ENCODE data around the gene DCTN5. TPM values are rescaled to one million over a fixed set of nuclear protein-coding genes. Genes with fewer than 3 reads are reported as not detected.

DCTN5 gene
- total and polyA plus RNA-seq, 2 of the 13 experiments (the other 11 are each of a cell fraction or from before 2014, with no cell fraction given) = 105 to 207 TPM

DNA sequence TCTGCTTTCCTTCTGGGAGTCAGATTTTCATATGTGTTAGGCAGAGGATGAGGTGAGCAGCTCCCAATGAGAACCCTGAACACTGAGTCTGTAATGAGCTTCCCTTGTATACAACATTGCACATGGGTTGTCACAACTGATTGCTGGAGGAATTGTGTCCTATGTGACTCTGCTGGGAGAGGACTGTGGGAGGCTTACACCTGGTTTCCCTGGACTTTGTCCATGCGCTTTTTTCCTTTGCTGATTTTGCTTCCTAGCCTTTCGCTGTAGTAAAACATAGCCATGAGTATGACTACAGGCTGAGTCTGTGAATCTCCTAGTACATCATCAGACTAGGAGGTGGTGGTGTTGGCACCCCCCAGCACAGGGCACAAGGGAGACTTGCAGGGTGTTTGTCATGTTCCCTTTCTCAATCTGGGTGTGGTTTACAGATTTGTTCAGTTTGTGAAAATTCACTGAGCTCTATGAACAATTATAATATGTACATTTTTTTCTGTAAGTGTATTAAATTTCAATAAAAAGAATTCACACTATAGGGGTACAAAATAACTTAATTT lies 35.7 kb downstream of the DCTN5 start:
- Histone ChIP-seq H3K4me3 (replicated peaks in 1 of 3; ENCODE audit: insufficient read depth in 1 of 3, low read depth in 2 of 3, low read length in 3 of 3) (no peak overlapping the region), H3K36me3 (replicated peaks in 1 of 2; ENCODE audit: control insufficient read depth in 1 of 2, insufficient read depth in 2 of 2, low read length in 2 of 2) (peaks cover 18 to 26% of the 10 kb centered on the region in 2 experiments), H3K79me2 (ENCODE audit: insufficient read depth, low read length) (peaks cover 33% of the 10 kb centered on the region), H4K20me1 (ENCODE audit: insufficient read depth, low read length) (peaks cover 6% of the 10 kb centered on the region; the same call in 1 of the 2 replicates), H3K9me3 (ENCODE audit: low read length) (no peaks in the 10 kb centered on the region), H3K4me1 (ENCODE audit: insufficient read depth, low read length) (peaks cover 68% of the 10 kb centered on the region), H3K4me2 (ENCODE audit: low read depth, low read length) (no peak overlapping the region), H3K27ac (ENCODE audit: extremely low read length, insufficient read depth, low read length) (peak overlapping the region; percentile 22), H2AFZ (ENCODE audit: low read length) (no peak overlapping the region), H3K27me3 (ENCODE audit: control insufficient read depth in 1 of 2, insufficient read depth in 2 of 2, low read length in 2 of 2) (no peaks in the 10 kb centered on the region; a peak in 1 of 5 replicates), H3K9ac (ENCODE audit: insufficient read depth, low read depth, low read length) (no peak overlapping the region)
- CTCF ChIA-PET (ENCODE audit: low intra/inter-chr PET ratio, low total read pairs) = interaction anchor here (1.1 kb wide), 1 partner anchor 51 kb away, joined by 3 read pairs; no protein-coding TSS in a partner anchor
- no peak for ATAC-seq
- no peak for FAIRE-seq
- in situ Hi-C loops (cut with HindIII; ENCODE audit: extremely low pct_ligation_motif_present, low pct_unique_long_range_greater_than_20kb) (no loop called here), intact Hi-C loops (cut with micrococcal nuclease; ENCODE audit: unreplicated experiment) (no loop called here)
- BruUV-seq (replicated peaks) = no TSS peak
- POLR2A ChIA-PET = interaction anchor here (0.6 to 3.7 kb wide), 2 partner anchors 36 to 169 kb away, joined by 5 to 20 read pairs; partner anchors contain the start of genes DCTN5 and PALB2
- WGBS (ENCODE audit: low lambda C conversion rate) = 71% methylated on average over 2 of the region's 2 CpGs
- DNase-seq (ENCODE audit: low spot score) = no peak
- TF ChIP-seq, protein P1, sequence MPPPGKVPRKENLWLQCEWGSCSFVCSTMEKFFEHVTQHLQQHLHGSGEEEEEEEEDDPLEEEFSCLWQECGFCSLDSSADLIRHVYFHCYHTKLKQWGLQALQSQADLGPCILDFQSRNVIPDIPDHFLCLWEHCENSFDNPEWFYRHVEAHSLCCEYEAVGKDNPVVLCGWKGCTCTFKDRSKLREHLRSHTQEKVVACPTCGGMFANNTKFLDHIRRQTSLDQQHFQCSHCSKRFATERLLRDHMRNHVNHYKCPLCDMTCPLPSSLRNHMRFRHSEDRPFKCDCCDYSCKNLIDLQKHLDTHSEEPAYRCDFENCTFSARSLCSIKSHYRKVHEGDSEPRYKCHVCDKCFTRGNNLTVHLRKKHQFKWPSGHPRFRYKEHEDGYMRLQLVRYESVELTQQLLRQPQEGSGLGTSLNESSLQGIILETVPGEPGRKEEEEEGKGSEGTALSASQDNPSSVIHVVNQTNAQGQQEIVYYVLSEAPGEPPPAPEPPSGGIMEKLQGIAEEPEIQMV (CRISPR knock-in tag; IDR thresholded peaks at IDR 0.05; ENCODE audit: low read depth) = no peak
- TF ChIP-seq ZKSCAN1 (IDR thresholded peaks at IDR 0.05; ENCODE audit: low read length) = no peak
- TF ChIP-seq SAFB2 (CRISPR knock-in tag; IDR thresholded peaks at IDR 0.05; ENCODE audit: borderline replicate concordance, low read depth) = no peak
- no peak for TF ChIP-seq ONECUT2 (CRISPR knock-in tag; IDR thresholded peaks at IDR 0.05)
- TF ChIP-seq, protein P2, sequence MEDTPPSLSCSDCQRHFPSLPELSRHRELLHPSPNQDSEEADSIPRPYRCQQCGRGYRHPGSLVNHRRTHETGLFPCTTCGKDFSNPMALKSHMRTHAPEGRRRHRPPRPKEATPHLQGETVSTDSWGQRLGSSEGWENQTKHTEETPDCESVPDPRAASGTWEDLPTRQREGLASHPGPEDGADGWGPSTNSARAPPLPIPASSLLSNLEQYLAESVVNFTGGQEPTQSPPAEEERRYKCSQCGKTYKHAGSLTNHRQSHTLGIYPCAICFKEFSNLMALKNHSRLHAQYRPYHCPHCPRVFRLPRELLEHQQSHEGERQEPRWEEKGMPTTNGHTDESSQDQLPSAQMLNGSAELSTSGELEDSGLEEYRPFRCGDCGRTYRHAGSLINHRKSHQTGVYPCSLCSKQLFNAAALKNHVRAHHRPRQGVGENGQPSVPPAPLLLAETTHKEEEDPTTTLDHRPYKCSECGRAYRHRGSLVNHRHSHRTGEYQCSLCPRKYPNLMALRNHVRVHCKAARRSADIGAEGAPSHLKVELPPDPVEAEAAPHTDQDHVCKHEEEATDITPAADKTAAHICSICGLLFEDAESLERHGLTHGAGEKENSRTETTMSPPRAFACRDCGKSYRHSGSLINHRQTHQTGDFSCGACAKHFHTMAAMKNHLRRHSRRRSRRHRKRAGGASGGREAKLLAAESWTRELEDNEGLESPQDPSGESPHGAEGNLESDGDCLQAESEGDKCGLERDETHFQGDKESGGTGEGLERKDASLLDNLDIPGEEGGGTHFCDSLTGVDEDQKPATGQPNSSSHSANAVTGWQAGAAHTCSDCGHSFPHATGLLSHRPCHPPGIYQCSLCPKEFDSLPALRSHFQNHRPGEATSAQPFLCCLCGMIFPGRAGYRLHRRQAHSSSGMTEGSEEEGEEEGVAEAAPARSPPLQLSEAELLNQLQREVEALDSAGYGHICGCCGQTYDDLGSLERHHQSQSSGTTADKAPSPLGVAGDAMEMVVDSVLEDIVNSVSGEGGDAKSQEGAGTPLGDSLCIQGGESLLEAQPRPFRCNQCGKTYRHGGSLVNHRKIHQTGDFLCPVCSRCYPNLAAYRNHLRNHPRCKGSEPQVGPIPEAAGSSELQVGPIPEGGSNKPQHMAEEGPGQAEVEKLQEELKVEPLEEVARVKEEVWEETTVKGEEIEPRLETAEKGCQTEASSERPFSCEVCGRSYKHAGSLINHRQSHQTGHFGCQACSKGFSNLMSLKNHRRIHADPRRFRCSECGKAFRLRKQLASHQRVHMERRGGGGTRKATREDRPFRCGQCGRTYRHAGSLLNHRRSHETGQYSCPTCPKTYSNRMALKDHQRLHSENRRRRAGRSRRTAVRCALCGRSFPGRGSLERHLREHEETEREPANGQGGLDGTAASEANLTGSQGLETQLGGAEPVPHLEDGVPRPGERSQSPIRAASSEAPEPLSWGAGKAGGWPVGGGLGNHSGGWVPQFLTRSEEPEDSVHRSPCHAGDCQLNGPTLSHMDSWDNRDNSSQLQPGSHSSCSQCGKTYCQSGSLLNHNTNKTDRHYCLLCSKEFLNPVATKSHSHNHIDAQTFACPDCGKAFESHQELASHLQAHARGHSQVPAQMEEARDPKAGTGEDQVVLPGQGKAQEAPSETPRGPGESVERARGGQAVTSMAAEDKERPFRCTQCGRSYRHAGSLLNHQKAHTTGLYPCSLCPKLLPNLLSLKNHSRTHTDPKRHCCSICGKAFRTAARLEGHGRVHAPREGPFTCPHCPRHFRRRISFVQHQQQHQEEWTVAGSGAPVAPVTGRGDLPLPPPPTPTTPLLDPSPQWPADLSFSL (CRISPR knock-in tag; IDR thresholded peaks at IDR 0.05) = 0 out of 2 replicates have a peak, but pooled peaks have one; percentile 37
- TF ChIP-seq, protein P3, sequence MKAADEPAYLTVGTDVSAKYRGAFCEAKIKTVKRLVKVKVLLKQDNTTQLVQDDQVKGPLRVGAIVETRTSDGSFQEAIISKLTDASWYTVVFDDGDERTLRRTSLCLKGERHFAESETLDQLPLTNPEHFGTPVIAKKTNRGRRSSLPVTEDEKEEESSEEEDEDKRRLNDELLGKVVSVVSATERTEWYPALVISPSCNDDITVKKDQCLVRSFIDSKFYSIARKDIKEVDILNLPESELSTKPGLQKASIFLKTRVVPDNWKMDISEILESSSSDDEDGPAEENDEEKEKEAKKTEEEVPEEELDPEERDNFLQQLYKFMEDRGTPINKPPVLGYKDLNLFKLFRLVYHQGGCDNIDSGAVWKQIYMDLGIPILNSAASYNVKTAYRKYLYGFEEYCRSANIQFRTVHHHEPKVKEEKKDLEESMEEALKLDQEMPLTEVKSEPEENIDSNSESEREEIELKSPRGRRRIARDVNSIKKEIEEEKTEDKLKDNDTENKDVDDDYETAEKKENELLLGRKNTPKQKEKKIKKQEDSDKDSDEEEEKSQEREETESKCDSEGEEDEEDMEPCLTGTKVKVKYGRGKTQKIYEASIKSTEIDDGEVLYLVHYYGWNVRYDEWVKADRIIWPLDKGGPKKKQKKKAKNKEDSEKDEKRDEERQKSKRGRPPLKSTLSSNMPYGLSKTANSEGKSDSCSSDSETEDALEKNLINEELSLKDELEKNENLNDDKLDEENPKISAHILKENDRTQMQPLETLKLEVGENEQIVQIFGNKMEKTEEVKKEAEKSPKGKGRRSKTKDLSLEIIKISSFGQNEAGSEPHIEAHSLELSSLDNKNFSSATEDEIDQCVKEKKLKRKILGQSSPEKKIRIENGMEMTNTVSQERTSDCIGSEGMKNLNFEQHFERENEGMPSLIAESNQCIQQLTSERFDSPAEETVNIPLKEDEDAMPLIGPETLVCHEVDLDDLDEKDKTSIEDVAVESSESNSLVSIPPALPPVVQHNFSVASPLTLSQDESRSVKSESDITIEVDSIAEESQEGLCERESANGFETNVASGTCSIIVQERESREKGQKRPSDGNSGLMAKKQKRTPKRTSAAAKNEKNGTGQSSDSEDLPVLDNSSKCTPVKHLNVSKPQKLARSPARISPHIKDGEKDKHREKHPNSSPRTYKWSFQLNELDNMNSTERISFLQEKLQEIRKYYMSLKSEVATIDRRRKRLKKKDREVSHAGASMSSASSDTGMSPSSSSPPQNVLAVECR (CRISPR knock-in tag; IDR thresholded peaks at IDR 0.05; ENCODE audit: borderline replicate concordance) = peak; percentile 25; the same call in 1 of the 2 replicates
- TF ChIP-seq CEBPG (CRISPR knock-in tag; IDR thresholded peaks at IDR 0.05) = no peak
- no peak for TF ChIP-seq ZNF550 (CRISPR knock-in tag; IDR thresholded peaks at IDR 0.05; ENCODE audit: borderline replicate concordance)
- TF ChIP-seq SAP130 (CRISPR knock-in tag; IDR thresholded peaks at IDR 0.05; ENCODE audit: low read depth) = peak; percentile 27; the same call in 1 of the 2 replicates
- TF ChIP-seq HOXA3 (CRISPR knock-in tag; IDR thresholded peaks at IDR 0.05) = 0 out of 2 replicates have a peak, but pooled peaks have one; percentile 35
- 0 out of 2 replicates have a peak, but pooled peaks have one; percentile 31 for TF ChIP-seq ZC3H13 (CRISPR knock-in tag; IDR thresholded peaks at IDR 0.05)
- no peak for TF ChIP-seq ZNF841 (CRISPR knock-in tag; IDR thresholded peaks at IDR 0.05; ENCODE audit: borderline replicate concordance)
